Endothelial cell of hepatic sinusoid (primary cell): ENCODE results near the gene ZBTB7A.

Experiments used
- in situ Hi-C: cut with HindIII; loops from 2 replicates; pipeline ENCODE4 v1.10.0; 2017; ENCODE audit warnings: low sequenced_read_pairs

ZBTB7A gene

DNA sequence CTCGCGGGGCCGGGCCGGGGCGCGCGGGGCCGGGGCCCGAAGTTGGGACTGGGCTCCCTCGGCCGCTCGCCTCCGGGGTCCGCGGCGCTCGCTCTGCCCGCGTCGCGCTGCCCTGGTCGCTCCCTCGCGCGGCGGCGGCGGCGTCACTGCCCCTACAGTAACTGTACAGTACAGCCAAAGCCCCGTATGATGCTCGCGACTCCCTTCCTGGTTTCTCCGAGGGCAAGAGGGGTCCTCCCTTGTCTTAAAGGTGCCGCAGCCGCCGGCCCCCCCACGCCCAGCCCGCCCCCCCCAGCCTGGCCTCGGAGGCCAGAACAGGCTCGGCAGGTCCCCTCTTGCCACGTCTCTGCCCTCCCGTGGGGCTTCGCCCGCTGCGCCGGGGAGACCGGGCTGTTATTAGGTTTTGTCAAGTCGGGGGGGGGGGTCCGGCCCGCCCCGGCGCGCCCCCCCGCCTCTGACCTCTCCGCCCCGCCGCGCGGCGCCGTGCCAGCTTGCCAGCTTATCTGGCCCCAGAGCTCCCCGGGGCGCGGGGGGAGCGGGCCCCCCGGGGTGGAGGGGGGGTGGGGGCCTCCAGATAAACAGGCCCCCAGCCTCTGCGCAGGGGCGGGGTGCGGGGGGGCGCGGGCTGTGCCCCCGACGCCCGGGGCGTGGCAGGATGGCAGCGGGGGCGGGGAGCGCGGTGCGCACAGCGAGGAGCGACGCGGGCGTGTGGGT, at the start of gene ZBTB7A:
Gene ZBTB7A (minus strand): TSS at position 218 of the 714 bp plus-strand sequence. CDS start 11,667 bp downstream, outside the sequence.
- in situ Hi-C loops, result no loop called here

DNA sequence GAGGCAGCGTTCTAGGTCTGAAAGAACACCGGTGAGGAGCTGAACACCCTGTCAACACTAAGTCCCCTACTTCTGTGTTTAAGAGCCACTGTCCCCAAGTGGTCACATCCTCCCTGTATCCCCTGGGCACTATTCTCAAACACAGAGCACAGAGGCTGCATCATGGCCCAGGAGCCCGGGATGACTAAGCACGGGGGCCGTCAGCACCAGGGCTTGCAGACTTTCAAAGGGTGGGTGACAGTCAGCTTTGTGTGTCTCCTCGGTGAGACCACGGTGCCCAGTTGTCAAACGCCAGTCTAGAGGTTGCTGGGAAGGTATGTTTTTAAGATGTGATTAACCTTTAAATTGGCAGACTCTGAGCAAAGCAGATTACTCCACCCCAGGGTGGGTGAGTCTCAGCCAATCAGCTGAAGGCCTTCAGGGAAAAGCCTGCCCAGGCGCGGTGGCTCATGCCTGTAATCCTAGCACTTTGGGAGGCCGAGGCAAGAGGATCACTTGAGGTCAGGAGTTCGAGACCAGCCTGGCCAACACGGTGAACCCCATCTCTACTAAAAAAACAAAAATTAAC, 49.2 kb upstream of the ZBTB7A start:
- in situ Hi-C loops, result no loop called here

DNA sequence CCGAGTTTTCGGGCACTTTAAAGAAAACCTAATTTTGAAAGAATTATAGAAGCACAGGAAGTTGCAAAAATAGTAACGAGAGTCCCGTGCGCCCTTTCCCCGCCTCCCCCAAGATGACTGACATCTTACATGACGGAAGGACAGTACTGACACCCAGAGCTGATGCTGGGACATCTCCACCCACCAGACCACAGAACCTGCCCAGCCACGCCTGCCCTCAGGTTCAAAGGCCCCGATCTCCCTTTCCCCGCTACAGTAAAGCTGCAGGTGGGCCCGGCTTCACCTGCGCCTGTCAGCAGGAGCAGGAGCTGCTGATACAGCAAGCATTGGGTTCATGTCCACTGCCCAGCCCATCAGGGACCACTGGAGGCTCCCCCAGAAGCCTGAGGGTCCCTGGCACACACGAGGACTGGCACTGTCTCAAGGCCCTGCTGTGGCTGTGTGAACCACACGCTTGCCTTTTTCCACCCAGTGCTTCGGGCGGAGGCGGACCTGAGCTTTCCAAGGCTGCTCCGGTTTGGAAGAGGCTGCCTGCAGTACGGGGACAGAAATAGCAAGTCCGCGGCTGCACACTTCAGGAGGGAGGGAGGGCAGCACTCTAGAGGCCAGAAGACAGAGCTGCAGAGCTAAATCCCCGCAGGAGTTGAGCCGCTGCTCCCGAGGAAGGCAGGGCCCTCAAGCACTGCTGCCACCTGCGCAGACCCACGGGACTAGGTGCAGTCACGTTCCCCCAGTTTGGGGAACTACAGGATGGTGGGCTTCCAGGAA, 48.5 kb upstream of the ZBTB7A start:
- in situ Hi-C loops, result no loop called here

DNA sequence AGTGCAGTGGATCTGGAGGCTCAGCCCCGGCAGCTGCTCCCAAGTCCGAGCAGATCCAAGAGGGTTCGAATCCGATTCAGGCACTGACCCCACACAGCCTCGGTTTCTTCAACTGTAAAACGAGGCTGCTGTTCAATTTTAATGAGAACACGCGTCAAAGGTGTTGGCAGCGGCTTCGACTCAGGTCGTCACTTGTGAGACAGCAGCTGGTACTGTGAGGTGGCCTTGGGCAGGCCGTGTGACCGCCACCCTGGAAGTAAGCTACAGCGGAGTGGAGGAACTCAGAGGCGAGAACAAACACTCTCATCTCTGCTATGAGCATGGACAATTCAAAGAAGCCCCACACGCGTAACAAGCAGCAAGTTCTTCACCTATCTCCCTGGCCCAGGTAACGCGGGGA, 47.5 kb upstream of the ZBTB7A start:
- in situ Hi-C loops, result no loop called here

GRCh38 chr19:4113398-4114088, 46.8 kb upstream of the ZBTB7A start:
- in situ Hi-C loops, result no loop called here

GRCh38 chr19:4112367-4112766, 45.7 kb upstream of the ZBTB7A start:
- in situ Hi-C loops, result no loop called here

DNA sequence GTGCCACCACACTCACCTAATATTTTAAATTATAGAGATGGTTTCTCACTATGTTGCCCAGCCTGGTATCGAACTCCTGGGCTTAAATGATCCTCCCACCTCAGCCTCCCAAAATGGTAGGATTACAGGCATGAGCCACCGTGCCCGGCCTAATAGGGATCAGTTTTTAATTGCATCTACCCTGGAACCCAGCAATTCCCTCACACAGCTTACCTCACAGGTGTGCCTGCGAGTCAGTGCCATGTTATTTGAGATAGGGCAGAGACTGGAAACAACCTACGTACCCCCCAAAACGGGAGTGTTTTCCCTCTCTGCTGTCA, 42.9 kb upstream of the ZBTB7A start:
- in situ Hi-C loops, result no loop called here

DNA sequence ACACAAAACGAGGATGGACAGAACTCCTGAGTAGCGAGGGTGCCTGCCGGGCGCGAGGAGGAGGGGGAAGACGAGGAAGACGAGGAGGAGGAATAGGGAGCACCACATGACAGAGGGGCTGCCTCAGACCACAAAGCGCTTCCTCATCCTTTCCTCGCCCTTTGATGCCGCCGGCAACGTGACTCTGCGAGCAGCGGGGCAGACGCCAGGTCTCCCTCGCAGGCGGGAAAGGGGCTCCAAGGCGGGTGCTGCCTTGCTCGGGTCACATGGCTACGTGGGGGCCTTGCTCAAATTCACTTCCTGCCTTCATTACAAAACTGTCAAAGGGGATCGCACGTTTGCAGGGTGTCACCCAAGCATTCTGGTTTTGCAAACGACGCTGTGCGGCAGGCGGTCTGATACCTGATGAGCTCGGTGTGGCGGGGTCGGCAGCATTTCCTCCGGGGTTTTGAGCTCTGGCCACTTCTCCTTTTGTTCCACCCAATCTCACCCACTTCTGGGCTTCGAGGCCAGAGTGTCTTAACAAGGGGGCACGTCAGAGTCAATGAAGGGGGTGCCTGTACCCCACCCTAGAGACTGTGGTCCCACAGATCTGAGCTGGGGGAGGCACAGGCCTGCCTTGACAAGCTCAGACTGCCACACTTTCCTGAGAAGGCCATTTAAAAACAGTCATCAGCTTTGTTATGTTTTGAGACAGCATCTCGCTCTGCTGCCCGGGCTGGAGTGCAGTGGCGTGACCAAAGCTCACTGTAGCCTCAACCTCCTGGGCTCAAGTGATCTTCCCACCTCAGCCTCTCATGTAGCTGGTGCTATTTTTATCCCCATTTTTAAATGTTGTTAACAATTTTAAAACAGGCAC, 42.3 kb upstream of the ZBTB7A start:
- in situ Hi-C loops, result no loop called here

DNA sequence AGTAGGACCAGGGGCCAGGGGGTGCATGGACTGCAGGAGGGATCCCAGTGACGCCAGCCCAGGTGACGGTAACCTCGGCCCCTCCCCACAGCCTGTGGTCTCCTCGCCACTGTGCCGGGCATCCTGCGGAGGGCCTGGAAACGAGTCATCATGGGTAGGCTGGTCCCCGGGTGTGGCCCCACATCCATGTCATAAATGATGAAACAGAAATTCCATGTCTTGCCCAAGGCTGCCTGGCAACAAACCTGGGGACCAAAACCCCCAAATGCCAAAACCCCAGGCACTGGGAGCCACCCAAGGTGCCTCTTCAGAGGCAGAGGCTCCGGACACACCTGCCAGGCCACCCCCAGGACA, 36.4 kb upstream of the ZBTB7A start:
- in situ Hi-C loops, result no loop called here

- in situ Hi-C loops, result no loop called here
Observed at GRCh38 chr19:4102339-4103079, 35.8 kb upstream of the ZBTB7A start.

DNA sequence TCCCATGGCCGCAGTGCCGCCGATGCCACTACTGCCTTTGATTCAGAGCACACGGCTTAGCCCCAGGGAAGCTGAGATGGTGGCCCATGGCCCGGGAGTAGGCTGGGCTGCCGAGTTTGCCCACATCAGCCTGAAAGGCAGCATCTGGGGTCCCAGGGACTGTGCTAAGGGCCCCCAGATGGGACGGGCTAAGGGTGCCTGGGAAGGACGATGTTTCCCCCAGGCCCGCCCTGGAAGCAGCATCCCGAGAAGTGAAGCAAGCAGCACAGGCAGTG, 34.7 kb upstream of the ZBTB7A start:
- in situ Hi-C loops, result no loop called here

DNA sequence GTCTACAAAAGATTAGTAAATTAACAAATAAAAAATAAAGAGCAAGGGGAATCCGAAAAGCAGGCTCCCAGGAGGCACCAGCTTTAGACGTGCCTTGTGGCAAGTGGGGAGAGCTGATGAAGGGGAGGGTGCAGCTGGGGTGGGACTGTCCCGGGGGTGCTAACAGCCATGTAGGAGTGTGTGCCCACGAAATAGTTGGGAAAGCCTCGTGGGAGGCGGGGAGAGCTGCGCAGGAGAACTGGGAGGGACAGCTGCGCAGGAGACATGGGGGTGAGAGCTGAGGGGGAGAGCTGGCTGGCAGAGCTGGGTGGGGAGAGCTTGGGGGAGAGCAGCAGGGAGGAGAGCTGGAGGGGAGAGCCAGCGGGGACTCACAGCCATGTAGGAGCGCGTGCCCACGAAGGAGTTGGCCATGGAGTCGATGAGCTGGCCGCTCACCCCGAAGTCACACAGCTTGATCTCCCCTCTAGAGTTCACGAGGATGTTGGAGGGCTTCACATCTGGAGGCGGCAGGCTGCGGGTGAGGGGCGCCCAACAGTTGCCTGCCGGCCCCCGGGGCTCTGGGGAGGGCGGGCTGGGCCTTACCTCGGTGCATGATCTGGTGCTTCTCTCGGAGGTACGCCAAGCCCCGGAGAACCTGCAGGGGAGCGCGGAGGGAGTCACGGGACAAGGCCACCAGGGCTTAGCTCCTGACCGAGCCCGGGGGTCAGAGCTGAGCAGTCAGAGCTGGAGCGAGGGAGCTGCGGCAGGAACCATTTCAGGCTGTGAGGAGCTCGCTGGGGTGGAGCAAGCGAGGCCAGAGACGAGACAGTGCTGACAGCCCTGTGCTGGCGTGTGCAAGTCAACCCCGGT, 34.2 kb upstream of the ZBTB7A start:
- in situ Hi-C loops, result no loop called here

DNA sequence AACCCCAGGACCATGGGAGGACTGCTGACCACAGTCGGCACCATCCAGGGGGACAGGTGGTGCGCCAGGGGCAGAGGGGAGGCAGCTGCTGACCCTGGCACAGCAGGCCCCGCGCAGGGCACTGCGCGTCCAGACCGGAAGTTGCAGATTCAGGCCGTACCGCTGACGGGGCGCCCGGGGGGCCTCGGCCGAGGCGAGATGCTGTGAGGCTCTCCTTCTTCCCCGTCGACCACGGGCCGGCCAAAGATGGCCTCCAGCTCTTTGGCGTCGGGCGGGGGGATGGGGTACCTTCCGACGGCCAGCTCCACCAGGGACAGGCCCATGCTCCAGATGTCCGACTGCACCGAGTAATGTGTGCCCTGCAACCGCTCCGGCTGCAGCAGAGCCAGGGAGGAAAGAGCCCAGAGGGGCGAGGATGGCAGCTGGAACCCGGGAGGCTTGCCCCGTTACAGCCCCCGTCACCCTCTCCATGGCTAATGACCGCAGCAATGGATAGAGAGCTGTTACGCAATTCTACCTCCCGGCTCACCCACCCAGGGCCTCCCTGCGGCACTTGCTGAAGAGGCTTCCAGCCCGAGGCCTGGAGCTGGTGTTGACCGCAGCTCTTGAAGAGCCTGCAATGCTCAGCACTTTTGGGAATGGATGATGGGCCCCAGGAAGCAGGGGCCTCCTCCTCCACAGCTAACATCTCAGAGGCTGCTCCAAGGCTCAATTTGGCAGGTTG, 32.5 kb upstream of the ZBTB7A start:
- in situ Hi-C loops, result no loop called here

DNA sequence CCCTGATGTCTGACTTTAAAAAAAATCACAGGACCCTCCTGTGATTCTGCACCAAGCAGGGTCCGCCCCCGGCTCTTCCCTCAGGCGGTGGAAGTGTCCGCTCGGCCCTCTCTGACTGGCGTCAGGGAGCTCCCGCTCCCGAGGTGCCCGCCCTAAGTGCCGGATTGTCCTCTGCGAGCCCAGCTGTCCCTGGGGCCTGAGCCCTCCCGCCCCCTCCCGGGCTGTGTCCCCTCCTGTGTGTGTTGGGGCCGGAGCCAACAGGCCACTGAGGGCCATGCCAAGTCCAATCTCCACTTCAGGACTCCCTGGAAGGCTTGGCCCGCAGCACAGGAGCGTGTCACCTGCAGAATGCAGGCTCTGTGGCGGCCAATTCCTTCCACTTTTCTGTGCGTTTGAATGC, 31.8 kb upstream of the ZBTB7A start:
- in situ Hi-C loops, result no loop called here

GRCh38 chr19:4097501-4097900, 30.8 kb upstream of the ZBTB7A start:
- in situ Hi-C loops, result no loop called here

- in situ Hi-C loops, result no loop called here
Observed at GRCh38 chr19:4096049-4096892, 29.6 kb upstream of the ZBTB7A start.

DNA sequence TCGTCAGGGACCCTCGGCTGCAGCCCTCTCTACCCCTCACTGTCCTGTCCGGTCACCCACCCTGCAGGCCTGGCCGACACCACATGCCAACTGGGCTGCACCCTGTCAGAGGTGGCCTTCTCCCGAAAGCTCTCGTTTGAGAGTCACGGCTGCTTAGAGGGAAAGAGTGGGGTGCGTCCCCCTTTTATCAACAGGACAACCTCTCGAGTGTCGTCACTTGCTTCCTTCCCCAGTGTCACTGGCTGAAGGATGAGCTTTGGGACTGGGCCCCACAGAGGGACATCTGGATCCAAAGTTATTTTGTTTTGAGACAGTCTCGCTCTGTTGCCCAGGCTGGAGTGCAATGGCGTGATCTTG, 28.8 kb upstream of the ZBTB7A start:
- in situ Hi-C loops, result no loop called here
